Skeletal muscle cell (primary cell): ENCODE measurements around the gene MOGAT2.
"Not testable (repeated sequence)": the region's sequence is repeated elsewhere in the genome, so short reads cannot be mapped to it uniquely, and the experiment has no call there.

Experiments
- DNase-seq: peaks from one replicate; pipeline ENCODE4 v3.0.0-alpha.2; 2010; ENCODE audit warnings: low read depth
- H3K4me3 ChIP-seq: 2 replicates; pipeline ENCODE4 v1.5.1; 2011; ENCODE audit warnings: low read depth, mild to moderate bottlenecking, control low read depth, low read length, moderate library complexity

MOGAT2 gene

DNA sequence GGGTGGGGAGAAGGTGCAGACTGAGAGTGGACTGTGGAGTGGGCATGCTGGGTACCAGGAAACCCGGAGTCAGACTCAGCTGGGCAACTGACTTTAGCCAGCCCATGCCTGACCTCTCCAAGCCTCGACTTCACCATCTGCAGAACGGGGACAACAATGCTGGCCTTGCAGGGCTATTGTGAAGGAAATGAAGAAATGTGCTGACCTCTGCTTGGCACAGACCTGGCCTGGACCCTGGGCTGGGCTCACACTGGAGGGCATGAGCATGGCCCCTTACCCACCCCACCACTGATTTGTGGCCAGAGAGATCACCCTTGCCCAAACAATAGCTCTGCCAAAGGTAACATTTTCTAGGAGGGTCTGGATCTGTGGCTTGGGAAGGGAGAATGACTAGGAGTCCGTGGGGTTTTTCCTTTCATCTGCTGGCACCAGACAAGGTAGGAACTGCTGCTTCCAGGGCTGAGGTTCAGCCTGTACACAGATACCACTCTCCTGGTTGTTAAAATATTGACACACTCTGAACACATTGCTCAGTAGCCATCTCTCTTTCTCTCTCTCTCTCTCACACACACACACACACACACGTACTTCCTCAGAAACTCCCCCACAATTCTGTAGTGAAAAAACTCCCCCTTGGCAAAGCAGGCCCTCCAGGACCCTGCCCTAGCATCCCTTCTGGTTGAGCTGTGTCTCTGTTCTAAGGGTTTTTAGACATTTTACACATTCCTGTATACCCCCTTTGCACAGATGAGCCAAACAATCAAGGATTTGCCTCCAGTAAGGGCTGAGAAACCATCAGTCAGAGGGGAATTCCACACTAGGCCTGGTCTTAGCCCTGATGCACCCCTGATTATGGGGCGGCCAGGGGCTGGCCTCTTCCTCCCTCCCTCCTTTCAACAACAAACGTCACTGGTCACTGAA, 1.0 kb downstream of the MOGAT2 start:
- DNase-seq, result no peak
- H3K4me3 ChIP-seq, result no peak overlapping the region

DNA sequence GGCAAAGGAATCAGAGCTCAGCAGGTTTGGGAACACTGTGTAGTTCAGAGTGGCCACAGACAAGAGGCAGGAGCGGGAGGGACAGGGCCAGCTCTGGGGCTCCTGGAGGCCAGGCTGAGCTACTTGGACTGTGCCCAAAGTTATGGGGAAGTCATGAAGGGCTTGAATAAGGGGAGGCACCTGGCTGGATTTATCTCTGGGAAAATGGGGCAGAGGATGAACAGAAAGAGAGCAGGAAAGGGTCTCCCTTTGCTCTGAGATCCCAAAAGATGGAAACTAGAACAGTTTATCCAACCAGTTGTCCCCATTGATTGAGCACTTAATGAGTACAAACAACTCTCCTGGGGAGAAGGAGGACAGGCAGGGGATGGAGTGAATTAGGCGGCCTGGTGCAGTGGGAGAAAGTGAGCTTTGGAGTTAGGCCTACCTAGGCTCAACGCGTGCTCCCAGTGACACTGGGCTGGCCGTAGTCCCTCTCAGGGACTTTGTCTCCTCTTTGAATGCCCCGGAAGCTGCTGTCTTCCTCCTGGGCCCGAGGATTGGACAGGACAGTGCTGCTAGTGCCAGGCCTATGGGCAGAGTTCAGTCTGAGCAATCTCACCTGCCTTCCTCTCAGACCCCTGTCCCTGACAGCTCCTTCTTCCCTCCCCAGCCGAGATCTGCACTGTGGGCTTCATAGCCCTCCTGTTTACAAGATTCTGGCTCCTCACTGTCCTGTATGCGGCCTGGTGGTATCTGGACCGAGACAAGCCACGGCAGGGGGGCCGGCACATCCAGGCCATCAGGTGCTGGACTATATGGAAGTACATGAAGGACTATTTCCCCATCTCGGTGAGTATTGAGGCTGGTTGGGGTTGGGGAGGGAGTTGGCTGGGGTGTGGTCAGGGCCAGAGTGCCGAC, 2.0 kb downstream of the MOGAT2 start:
- no peak for DNase-seq
- no peak overlapping the region for H3K4me3 ChIP-seq

DNA sequence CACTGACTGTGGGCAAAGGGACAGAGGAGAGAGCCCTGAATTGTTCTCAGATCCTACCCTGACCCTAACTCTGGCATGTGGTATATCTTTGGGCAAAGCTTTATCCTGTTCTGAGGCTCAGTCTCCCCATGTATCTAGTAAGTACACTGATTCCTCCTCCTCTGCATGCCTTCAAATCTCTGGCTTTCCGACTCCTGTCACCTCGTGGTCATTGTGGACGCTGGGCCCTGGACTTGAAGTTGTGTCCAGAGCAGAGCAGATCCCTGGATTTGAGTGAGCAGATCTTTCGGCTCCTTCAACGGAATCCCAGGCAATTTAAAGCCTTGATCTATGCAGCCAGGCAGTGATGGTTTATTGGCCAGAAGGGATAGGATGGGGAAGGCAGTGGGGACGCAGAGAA, 3.0 kb downstream of the MOGAT2 start:
- no peak overlapping the region for H3K4me3 ChIP-seq
- DNase-seq, result no peak

DNA sequence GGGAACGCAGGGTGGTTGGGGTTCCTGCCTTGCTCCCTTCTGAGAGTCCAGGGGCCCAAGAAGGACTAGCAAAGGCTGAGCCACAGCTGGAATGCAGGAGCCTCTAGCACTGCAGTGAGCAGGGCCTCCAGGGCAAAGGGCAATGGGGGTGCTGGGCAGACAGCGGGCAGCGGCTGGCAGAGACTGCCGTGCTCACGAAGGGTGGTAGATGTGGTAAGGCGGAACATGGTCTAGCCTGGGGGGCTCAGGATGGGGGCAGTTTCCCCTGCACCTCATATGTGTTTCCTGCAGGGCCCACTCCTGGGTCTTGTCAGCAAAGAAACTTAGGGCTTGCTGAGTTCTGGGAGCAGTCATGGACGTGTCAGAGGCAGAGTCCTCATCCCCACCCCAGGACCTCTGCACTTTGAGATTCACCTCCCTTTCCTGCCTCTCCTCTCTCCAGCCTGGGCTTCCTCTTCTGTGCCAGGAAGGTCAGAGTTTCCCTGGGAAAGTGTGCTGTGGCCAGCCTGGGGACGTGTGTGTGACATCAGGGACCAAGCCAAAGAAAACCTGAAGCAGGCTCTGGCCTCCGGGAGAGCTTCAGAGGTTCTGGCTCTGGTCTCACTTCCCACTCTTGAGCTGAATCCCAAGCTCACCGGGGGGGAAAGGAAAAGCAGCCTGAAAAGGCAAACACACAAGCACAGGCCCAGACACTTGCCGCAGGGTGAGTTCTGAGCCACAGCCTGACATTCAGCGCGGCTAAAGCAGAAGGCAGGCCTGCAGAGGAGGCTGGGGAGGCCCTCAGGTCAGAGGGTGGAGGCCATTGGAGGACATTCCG, 4.4 kb downstream of the MOGAT2 start:
- DNase-seq, result no peak

DNA sequence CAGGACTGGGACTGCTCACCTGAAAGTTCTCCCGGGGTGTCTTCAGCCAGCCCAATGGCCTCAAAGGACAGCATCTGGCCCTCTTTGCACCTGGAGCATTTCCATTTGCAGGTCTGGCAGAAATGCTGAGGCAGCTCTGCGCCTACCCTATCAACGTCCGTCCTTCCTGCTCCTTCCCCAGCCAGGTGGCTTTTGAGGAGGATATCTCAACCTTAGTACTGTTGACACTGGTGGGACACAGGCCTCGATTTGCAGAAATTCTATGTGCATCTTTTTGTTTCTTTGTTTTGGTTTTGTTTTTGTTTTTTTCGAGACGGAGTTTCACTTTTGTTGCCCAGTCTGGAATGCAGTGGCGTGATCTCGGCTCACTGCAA, 5.0 kb downstream of the MOGAT2 start:
- H3K4me3 ChIP-seq, result no peak overlapping the region

More for the DNA sequence above, 4.4 kb downstream of the MOGAT2 start:
- H3K4me3 ChIP-seq, result no peak overlapping the region

DNA sequence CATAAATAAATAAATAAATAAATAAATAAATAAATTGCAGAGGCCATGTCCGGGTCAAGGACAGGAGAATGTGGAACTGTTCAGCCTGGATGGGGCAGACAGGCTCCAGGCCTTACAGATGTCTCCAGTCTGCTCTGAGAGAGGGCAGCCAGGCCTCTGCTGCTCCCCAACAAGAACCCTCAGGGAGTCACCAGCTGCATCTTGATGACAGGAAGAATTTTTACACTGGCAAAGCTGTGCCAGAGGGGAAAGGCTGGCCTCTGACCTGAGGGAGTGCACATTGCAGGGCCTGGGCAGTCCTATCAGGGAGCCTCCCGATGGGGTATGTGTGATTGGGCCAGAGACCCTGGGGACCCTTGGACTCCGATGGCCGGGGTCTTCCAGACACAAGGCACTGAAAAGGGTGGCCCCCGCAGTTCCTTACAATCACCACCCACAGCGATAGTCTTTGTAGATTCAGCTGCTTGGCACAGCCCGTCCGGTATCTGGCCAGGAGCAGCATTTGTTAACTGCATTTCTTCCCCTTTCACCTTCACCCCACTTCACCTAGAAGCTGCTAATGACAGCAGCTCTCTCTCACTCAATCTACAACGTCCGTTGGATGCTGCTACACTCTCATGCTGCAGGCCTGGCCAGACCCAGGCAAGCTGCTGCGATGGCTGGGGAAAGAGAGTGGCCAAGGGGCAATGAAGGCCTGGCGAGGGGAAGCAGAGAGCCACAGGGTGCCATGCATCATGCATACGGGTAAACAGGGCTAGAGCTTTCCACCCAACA, 8.1 kb downstream of the MOGAT2 start:
- H3K4me3 ChIP-seq, result no peak overlapping the region
- no peak for DNase-seq

More for the DNA sequence above, 5.0 kb downstream of the MOGAT2 start:
- no peak for DNase-seq

DNA sequence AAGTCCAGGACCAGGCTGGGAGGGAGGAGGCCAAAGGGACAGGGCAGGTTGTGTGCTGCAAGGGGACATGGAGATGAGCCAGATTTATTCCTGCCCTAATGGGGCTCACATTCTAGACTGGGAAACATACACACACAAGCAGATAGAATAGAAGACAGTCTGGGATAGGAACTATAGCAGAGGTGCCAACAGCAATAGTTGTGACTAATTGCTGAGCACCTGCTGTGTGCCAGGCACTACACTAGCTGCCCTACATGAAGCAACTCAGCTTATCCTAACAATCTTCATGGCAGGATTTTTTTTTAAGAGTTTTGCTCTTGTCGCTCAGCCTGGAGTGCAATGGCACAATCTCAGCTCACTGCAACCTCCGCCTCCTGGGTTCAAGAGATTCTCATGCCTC, 11.4 kb downstream of the MOGAT2 start:
- DNase-seq, result no peak
- no peak overlapping the region for H3K4me3 ChIP-seq

DNA sequence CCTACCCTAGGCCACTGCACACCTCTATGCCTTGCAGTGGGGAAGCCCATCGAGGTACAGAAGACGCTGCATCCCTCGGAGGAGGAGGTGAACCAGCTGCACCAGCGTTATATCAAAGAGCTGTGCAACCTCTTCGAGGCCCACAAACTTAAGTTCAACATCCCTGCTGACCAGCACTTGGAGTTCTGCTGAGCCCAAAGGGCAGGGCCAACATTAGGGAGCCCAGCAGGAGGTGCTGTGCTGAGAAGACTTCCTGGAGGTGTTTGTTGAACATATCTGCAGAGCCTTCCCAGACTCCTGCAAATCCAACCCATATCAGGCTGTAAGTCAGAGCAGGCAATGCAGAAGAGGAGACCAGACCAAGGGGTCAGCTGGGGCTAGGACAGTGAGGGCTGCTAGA, 13.5 kb downstream of the MOGAT2 start:
- no peak overlapping the region for H3K4me3 ChIP-seq
- DNase-seq, result no peak

DNA sequence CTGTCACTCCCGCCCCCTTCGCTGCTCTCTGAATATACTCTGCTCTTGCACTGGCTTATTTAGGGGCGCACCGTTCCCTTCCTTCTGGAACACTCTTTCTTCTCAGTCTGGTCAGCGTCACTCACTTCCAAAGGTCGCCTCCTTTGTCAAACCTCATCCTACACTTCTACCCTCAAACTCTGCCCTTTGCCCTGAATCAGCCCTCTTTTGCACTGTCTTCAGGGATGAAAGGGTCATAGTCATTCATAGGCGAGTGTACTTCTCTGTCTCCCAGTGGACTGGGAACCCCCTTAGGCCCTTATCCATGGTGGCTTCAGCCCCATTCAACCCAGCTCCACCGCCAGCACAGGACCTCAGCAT, 15.4 kb downstream of the MOGAT2 start:
- no peak overlapping the region for H3K4me3 ChIP-seq
- DNase-seq, result no peak

DNA sequence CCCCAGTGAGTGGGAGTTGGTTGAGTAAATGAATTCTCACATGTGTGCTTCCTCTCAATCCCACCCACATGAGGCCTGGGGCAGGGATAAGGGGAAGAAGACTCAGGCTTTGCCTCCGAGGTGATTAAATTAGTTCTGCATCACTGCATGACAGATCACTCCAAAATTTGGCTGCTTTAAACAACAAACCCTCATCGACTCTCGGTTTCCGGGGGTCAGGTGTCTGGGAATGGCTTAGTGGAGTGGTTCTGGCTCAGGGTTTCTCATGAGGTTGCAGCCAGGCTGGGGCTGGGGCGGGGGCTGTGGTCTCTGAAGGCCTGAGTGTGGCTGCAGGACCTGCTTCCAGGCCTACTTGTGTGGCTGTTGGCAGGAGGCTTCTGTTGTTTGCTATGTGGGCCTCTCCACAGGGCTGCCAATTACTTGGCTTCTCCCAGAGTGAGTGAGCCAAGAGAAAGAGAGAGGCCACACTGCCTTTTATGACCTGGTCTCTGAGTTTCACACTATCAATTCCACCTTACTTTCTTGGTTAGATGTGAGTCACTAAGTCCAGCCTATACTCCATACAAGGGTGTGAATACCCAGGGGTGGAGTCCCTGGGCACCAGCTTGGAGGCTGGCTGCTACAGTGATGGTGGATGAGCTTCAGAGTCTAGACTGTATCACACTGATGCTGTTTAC, 15.9 kb downstream of the MOGAT2 start:
- H3K4me3 ChIP-seq, result no peak overlapping the region
- peak; percentile 13 for DNase-seq

DNA sequence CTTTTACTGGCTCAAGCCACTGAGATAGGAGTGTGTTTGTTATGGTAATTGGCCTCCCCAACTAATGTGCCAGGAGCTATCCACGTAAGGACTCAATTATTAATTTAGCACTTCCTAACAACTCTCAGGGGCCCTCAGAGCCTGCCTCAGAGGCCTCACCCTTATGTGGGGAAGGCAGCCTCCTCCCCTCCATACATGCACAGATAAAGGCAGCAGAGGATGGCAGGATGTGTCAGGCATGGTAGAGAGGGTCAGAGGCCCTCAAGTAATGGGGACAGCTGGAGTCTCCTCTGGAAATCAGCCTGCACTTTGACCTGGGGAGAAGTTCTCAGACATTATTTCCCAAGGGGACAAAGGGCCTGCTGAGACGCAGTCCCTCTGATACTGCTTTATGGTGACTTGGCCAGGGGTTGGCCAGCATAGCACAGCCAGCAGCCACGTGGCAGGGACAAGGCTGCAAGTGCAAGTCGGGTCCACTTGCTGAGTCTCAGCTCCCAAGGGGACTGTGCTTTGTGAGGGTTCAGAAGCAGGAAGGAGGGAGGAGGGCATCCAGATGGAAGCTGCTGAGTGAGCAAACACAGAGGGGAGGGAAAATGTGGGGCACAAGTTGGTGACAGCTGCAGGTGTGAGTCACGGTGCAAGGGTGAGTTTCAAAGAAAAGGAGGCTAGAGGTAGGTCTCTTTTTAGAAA, 17.0 kb downstream of the MOGAT2 start:
- H3K4me3 ChIP-seq, result no peak overlapping the region
- no peak for DNase-seq

DNA sequence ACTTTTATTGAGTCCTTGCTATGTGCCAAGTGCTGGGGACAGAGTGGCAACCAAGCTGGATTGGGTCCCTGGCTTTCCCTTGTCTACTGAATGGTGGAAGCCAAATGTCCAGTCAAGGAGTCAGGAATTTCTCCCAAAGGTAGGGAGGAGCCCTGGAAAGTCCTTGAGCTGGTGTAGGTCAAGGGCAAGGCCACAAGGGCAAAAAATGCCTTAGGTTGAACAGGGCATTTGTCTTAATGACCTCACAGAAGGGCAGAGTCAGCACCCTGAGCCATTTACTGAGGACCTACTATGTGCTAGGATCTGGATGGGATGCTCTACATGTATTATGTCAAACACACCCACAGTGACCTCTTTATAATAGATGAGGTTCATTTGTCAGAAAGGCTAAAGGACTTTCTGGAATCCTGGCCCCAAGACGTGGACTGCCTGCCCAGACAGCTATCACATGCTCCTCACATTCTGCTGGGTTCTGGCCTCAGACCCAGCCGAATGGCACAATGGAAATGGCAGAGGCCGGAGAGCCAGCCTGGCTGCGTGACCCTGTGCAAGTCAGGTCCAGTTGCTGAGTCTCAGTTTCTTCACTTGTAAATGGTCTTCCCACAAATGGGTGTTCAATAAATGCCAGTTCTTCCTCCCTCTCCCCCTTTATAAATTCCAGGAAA, 17.7 kb downstream of the MOGAT2 start:
- no peak for DNase-seq
- no peak overlapping the region for H3K4me3 ChIP-seq

DNA sequence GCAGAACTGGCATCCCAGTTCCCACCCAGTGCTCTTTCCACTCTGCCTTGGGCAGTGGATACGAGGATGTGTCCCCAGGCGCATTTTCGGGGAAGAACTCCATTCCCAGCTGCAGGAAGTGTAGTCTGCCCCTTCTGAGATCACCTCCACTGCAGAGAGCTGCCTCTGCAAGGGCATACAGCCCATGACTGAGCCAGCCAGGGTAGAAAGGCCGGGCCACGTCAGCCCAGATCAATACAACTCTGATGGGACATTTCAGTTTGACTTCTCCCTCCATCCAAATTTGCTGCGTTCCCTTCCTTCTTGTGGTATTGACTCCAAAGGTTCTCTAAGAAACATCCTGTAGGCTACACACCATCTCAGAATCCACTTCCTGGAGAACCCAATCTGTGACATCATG, 19.7 kb downstream of the MOGAT2 start:
- DNase-seq, result no peak
- H3K4me3 ChIP-seq, result no peak overlapping the region

DNA sequence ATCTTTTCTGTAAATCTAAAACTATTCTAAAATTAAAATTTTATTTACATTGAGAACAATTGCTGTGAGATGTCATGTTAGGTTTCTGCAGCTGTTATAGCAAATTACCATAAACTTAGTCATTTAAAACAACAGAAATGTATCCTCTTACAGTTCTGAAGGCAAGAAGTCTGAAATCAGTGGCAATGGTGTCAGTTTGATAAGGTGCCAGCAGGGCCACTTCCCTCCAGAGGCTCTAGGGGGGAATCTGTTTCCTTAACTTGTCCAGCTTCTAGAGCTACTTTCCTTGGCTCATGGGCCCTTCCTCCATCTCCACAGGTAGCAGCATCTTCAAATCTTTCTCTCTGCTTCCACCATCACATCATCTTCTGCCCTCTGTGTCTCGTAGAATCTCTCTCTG, 23.0 kb downstream of the MOGAT2 start:
- H3K4me3 ChIP-seq, result no peak overlapping the region
- DNase-seq, result no peak

DNA sequence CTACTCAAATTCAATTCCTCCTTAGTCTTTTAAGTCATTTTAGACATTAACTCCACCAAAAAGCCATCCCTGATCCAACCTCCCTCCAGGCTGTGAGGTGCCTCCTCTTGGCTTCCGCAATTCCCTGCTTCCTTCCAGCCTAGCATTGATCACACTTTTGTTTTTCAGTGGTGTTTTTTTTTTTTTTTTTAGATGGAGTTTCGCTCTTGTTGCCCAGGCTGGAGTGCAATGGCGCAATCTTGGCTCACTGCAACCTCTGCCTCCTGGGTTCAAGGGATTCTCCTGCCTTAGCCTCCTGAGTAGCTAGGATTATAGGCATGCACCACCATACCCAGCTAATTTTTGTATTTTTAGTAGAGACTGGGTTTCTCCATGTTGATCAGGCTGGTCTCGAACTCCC, 25.5 kb downstream of the MOGAT2 start:
- not testable (repeated sequence) for DNase-seq, H3K4me3 ChIP-seq

DNA sequence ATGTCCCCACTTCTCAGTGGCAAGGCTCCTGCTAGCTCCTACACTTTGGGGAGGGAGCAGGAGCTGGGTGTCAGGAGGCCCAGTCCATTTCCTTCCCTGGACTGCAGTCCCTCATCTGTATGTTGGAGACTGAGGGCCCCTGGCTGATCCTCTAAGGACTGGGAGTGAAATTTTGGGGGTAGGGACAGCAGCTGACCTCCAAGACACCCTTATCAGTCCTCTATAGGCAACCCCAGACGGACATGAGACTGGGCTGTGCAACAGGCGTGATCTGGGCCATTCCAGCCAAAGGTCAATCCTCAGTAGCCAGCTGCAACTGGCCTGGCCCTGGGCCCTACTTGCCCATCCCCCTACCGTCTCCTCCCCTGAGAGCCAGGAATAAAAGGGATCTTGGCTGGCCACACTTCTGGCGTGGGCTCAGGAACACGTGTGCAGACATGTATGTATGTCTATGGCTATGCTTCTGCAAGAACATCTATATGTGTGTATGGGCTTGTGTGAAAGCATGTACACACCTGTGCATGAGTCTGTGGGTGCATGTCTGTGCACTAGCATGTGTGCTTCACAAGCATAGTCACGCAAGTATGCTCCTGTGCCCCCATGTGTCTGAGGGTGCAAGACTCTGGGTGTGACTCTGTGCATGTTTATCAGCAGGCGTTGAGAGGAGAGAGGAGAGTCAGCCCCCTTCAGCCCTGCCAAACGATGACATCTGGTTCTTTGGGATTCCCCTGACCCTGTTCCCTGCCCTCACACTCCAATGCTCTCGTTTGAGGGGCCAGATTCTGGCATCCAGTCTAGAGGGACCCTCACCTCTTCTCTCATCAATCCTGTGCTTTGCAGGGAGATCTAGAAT, 26.3 kb downstream of the MOGAT2 start:
- no peak overlapping the region for H3K4me3 ChIP-seq
- DNase-seq, result no peak

DNA sequence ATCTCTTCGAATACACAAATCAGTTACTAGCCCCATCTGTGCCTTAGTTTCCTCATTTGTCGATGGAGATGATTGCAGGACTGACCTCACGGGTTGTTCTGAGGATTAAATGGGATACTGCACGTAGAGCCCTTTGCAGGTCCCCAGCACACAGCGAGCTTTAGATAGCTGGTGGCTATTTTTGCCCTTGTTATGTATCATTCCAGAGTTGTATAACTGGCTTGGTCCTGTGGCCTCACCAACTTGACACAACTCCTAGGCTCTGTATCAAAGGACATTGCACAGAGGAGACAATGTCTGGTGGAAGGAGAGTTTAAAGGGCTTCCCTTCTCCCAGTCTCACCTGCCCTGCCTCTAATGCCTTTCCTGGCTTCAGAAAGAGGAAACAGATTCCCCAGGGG, 28.2 kb downstream of the MOGAT2 start:
- DNase-seq, result no peak
- H3K4me3 ChIP-seq, result no peak overlapping the region
